B cell (primary cell): ENCODE results near the gene PRPF38B.

ENCODE experiments used
- CTCF ChIP-seq: fragments of 200-600 bp; IDR thresholded peaks from one replicate; pipeline ENCODE4 v1.8.0; 2022; ENCODE audit warnings: antibody characterized with exemption, mild to moderate bottlenecking
- EZH2 ChIP-seq: IDR thresholded peaks from 2 replicates; pipeline ENCODE4 v1.6.1; 2012; ENCODE audit warnings: borderline replicate concordance, low read depth, mild to moderate bottlenecking, moderate library complexity, low read length; ENCODE audit not compliant: insufficient read depth, poor library complexity, severe bottlenecking

GRCh38 chr1:108716437-108717230 lies 24.5 kb downstream of the PRPF38B start:
- TF ChIP-seq CTCF (no peak), EZH2 (no peak)
